ENCODE measurements around the gene INPP5A.
A peak's percentile ranks its signal among the peaks of the same experiment; 100 is the strongest.
"Not testable (repeated sequence)": the region's sequence is repeated elsewhere in the genome, so short reads cannot be mapped to it uniquely, and the experiment has no call there.

The INPP5A gene

GRCh38 chr10:132562916-132563456 is 25.4 kb downstream of the INPP5A start:
- no peak for DNase-seq (ENCODE audit: low spot score)

GRCh38 chr10:132563485-132564248 is 26.1 kb downstream of the INPP5A start:
- DNase-seq (ENCODE audit: low spot score): no peak

GRCh38 chr10:132564249-132564605 is 26.6 kb downstream of the INPP5A start:
- DNase-seq (ENCODE audit: low spot score): no peak

- DNase-seq (ENCODE audit: low spot score): no peak
Observed at GRCh38 chr10:132564690-132565089, 27.1 kb downstream of the INPP5A start.

GRCh38 chr10:132565516-132566209 is 28.1 kb downstream of the INPP5A start:
- no peak for DNase-seq (ENCODE audit: low spot score)

GRCh38 chr10:132566892-132567291 is 29.3 kb downstream of the INPP5A start:
- DNase-seq (ENCODE audit: low spot score): no peak

- no peak for DNase-seq (ENCODE audit: low spot score)
Observed at GRCh38 chr10:132570265-132570664, 32.7 kb downstream of the INPP5A start.

- no peak for DNase-seq (ENCODE audit: low spot score)
Observed at GRCh38 chr10:132570771-132571649, 33.4 kb downstream of the INPP5A start.

- DNase-seq (ENCODE audit: low spot score): peak; percentile 95
Observed at GRCh38 chr10:132571650-132572544, 34.3 kb downstream of the INPP5A start.

GRCh38 chr10:132572545-132572937 is 35.0 kb downstream of the INPP5A start:
- DNase-seq (ENCODE audit: low spot score): no peak

GRCh38 chr10:132572946-132573345 is 35.4 kb downstream of the INPP5A start:
- not testable (repeated sequence) for DNase-seq (ENCODE audit: low spot score)

GRCh38 chr10:132574288-132574687 is 36.7 kb downstream of the INPP5A start:
- no peak for DNase-seq (ENCODE audit: low spot score)

- no peak for DNase-seq (ENCODE audit: low spot score)
Observed at GRCh38 chr10:132574783-132575319, 37.3 kb downstream of the INPP5A start.

- DNase-seq (ENCODE audit: low spot score): no peak
Observed at GRCh38 chr10:132575320-132576201, 38.0 kb downstream of the INPP5A start.

GRCh38 chr10:132576671-132577349 is 39.2 kb downstream of the INPP5A start:
- no peak for DNase-seq (ENCODE audit: low spot score)

- no peak for DNase-seq (ENCODE audit: low spot score)
Observed at GRCh38 chr10:132577350-132578003, 39.9 kb downstream of the INPP5A start.

GRCh38 chr10:132578287-132578951 is 40.8 kb downstream of the INPP5A start:
- DNase-seq (ENCODE audit: low spot score): no peak

Measured in kidney capillary endothelial cell (primary cell).